H1 (cell line): Measurements from ENCODE around the gene ELMO1. TPM values are rescaled to one million over a fixed set of nuclear protein-coding genes. Genes with fewer than 3 reads are reported as not detected.

ENCODE experiments used
- CTCF ChIA-PET: fragments of 300-600 bp; sonication (Branson Sonifier 250); formaldehyde crosslinking; loops from one replicate; lab custom pipeline; 2021; ENCODE audit not compliant: partially characterized antibody; lab: Charles Lee
- POLR2A ChIA-PET: fragments of 300-600 bp; sonication (Branson Sonifier 250); formaldehyde crosslinking; loops from one replicate; lab custom pipeline; 2021; ENCODE audit warnings: inconsistent platforms; ENCODE audit not compliant: partially characterized antibody; lab: Charles Lee
- DNase-seq, 2 experiments: peaks; one replicate each; pipeline versions ENCODE4 v3.0.0 to v3.0.0-alpha.2; 2010 to 2022; ENCODE audit warnings: low spot score in 2 of 2, low read depth in 1 of 2, mixed read lengths in 1 of 2
- FAIRE-seq: peaks from 2 replicates; lab custom pipeline; 2011; peaks lifted over from hg19 to GRCh38; lab: Jason Lieb, UNC
- H2AFZ ChIP-seq: 2 replicates; pipeline ENCODE4 v1.8.1; 2012; ENCODE audit warnings: low read length, inconsistent platforms
- H2AK5ac ChIP-seq: 2 replicates; pipeline ENCODE4 v1.6.1; 2013; ENCODE audit warnings: low read depth, low read length
- H2BK120ac ChIP-seq: replicated peaks from 2 replicates; pipeline ENCODE3; 2013; ENCODE audit warnings: low read depth, low read length, inconsistent platforms
- H2BK12ac ChIP-seq: 2 replicates; pipeline ENCODE4 v1.6.1; 2013; ENCODE audit warnings: low read depth, low read length
- H2BK15ac ChIP-seq: 2 replicates; pipeline ENCODE4 v1.6.1; 2013; ENCODE audit warnings: low read length
- H2BK20ac ChIP-seq: 2 replicates; pipeline ENCODE4 v1.6.1; 2013; ENCODE audit warnings: low read length
- H2BK5ac ChIP-seq: 2 replicates; pipeline ENCODE4 v1.6.1; 2013; ENCODE audit warnings: low read depth, low read length
- H3K14ac ChIP-seq: 2 replicates; pipeline ENCODE4 v1.6.1; 2013; ENCODE audit warnings: inconsistent platforms; ENCODE audit not compliant: insufficient read length
- H3K18ac ChIP-seq: 2 replicates; pipeline ENCODE4 v1.6.1; 2013; ENCODE audit warnings: low read length; ENCODE audit errors: extremely low read depth
- H3K23ac ChIP-seq: 2 replicates; pipeline ENCODE4 v1.6.1; 2013; ENCODE audit warnings: inconsistent platforms; ENCODE audit not compliant: insufficient read length
- H3K23me2 ChIP-seq: 2 replicates; pipeline ENCODE4 v1.6.1; 2013; ENCODE audit warnings: low read depth, low read length
- H3K27ac ChIP-seq: 2 replicates; pipeline ENCODE4 v1.6.1; 2011; ENCODE audit warnings: low read depth, low read length, inconsistent platforms
- H3K27me3 ChIP-seq, 4 experiments: replicated peaks in 1 of 4; 1 replicate in 1 of 4; 2 replicates in 3 of 4; pipeline versions ENCODE4 v1.6.1 to v1.8.1; 2011 to 2013; ENCODE audit warnings: low read length in 3 of 4, mild to moderate bottlenecking in 3 of 4, inconsistent platforms in 2 of 4, mixed read lengths in 2 of 4, moderate library complexity in 1 of 4; ENCODE audit not compliant: control insufficient read depth in 3 of 4, insufficient read depth in 3 of 4; ENCODE audit errors: extremely low read depth in 1 of 4
- H3K36me3 ChIP-seq, 4 experiments: 2 replicates each; pipeline versions ENCODE4 v1.6.1 to v1.8.1; 2011 to 2013; ENCODE audit warnings: mild to moderate bottlenecking in 4 of 4, low read length in 3 of 4, moderate library complexity in 2 of 4, control low read depth in 1 of 4, inconsistent platforms in 1 of 4; ENCODE audit not compliant: insufficient read depth in 4 of 4, control insufficient read depth in 2 of 4
- H3K4ac ChIP-seq: replicated peaks from 2 replicates; pipeline ENCODE3; 2013; ENCODE audit warnings: low read length, low read depth, mixed read lengths, inconsistent platforms; ENCODE audit not compliant: insufficient read length
- H3K4me1 ChIP-seq, 4 experiments: replicated peaks in 1 of 4; 1 replicate in 1 of 4; 2 replicates in 3 of 4; pipeline versions ENCODE4 v1.6.1 to v1.8.1; 2011 to 2013; ENCODE audit warnings: low read length in 3 of 4, inconsistent platforms in 2 of 4, mixed read lengths in 1 of 4; ENCODE audit not compliant: insufficient read depth in 4 of 4, control insufficient read depth in 3 of 4
- H3K4me2 ChIP-seq, 2 experiments: 2 replicates each; pipeline versions ENCODE4 v1.6.1 to v1.8.1; 2011 to 2013; ENCODE audit warnings: low read depth in 2 of 2, low read length in 2 of 2, control low read depth in 1 of 2, inconsistent platforms in 1 of 2, mild to moderate bottlenecking in 1 of 2; ENCODE audit not compliant: insufficient read depth in 1 of 2
- H3K4me3 ChIP-seq, 4 experiments: fragments of 200-600, 300-600 bp in 1 of 4; sonication (generic), shearing (Covaris generic), sonication (Bioruptor Twin) in 1 of 4; 2 replicates each; pipeline versions ENCODE4 v1.5.1 to v1.8.1; 2011 to 2016; ENCODE audit warnings: low read length in 4 of 4, low read depth in 3 of 4, control low read depth in 2 of 4, inconsistent platforms in 2 of 4, mild to moderate bottlenecking in 2 of 4, mixed read lengths in 1 of 4, moderate library complexity in 1 of 4; ENCODE audit not compliant: insufficient read depth in 2 of 4; ENCODE audit errors: extremely low read depth in 1 of 4
- H3K56ac ChIP-seq: replicated peaks from 2 replicates; pipeline ENCODE3; 2013; ENCODE audit warnings: low read depth, mild to moderate bottlenecking, mixed read lengths, low read length, inconsistent platforms; ENCODE audit not compliant: insufficient read length
- H3K79me1 ChIP-seq: 2 replicates; pipeline ENCODE4 v1.6.1; 2013; ENCODE audit warnings: low read depth, low read length, control low read depth
- H3K79me2 ChIP-seq, 2 experiments: 2 replicates each; pipeline versions ENCODE4 v1.6.1 to v1.8.1; 2012 to 2013; ENCODE audit warnings: low read length in 2 of 2, mild to moderate bottlenecking in 2 of 2, inconsistent platforms in 1 of 2; ENCODE audit not compliant: insufficient read depth in 2 of 2, control insufficient read depth in 1 of 2
- H3K9ac ChIP-seq, 4 experiments: replicated peaks in 1 of 4; 1 replicate in 1 of 4; 2 replicates in 3 of 4; pipeline versions ENCODE4 v1.6.1 to v1.8.1; 2011 to 2013; ENCODE audit warnings: low read depth in 3 of 4, low read length in 3 of 4, control low read depth in 2 of 4, mild to moderate bottlenecking in 2 of 4, moderate library complexity in 2 of 4, inconsistent platforms in 1 of 4; ENCODE audit errors: extremely low read depth in 1 of 4
- H3K9me3 ChIP-seq, 2 experiments: 2 replicates each; pipeline versions ENCODE4 v1.6.1 to v1.8.1; 2012 to 2013; ENCODE audit warnings: mild to moderate bottlenecking in 2 of 2, moderate library complexity in 2 of 2, control low read depth in 1 of 2, inconsistent platforms in 1 of 2, low read depth in 1 of 2, low read length in 1 of 2, mixed read lengths in 1 of 2; ENCODE audit not compliant: insufficient read depth in 2 of 2
- H4K20me1 ChIP-seq, 2 experiments: replicated peaks in 1 of 2; 2 replicates each; pipeline versions ENCODE3 to v1.8.1; 2011 to 2013; ENCODE audit warnings: inconsistent platforms in 2 of 2, low read length in 2 of 2, mild to moderate bottlenecking in 1 of 2; ENCODE audit not compliant: insufficient read depth in 2 of 2, control insufficient read depth in 1 of 2
- H4K5ac ChIP-seq: 2 replicates; pipeline ENCODE4 v1.6.1; 2013; ENCODE audit warnings: low read length, low read depth, mixed read lengths, inconsistent platforms; ENCODE audit not compliant: insufficient read length
- H4K8ac ChIP-seq: 2 replicates; pipeline ENCODE4 v1.8.0; 2013; ENCODE audit warnings: mild to moderate bottlenecking, moderate library complexity, low read length, inconsistent platforms; ENCODE audit not compliant: insufficient read depth; ENCODE audit errors: extremely low read depth
- H4K91ac ChIP-seq: replicated peaks from 2 replicates; pipeline ENCODE3; 2013; ENCODE audit warnings: low read length, mixed read lengths, inconsistent platforms; ENCODE audit not compliant: insufficient read length
- ATF3 ChIP-seq: IDR thresholded peaks from 2 replicates; pipeline ENCODE4 v1.6.1; 2011; ENCODE audit warnings: low read depth, mild to moderate bottlenecking, low read length; ENCODE audit not compliant: insufficient read depth
- BRCA1 ChIP-seq: IDR thresholded peaks from 2 replicates; pipeline ENCODE4 v1.6.1; 2012; ENCODE audit warnings: low read depth, low read length, improper control_type of control experiment
- CBX8 ChIP-seq: fragments of 300-800, 300-1000 bp; sonication (generic); IDR thresholded peaks from 2 replicates; pipeline ENCODE4 v1.7.1; 2016; ENCODE audit warnings: low read depth, low read length, borderline replicate concordance
- CHD1 ChIP-seq: IDR thresholded peaks from 2 replicates; pipeline ENCODE4 v1.6.1; 2012; ENCODE audit warnings: low read depth, low read length, improper control_type of control experiment
- SP1 ChIP-seq: IDR thresholded peaks from 2 replicates; pipeline ENCODE4 v1.6.1; 2011; ENCODE audit warnings: low read depth, low read length
- TCF12 ChIP-seq: IDR thresholded peaks from 2 replicates; pipeline ENCODE4 v1.6.1; 2011; ENCODE audit warnings: low read depth, mild to moderate bottlenecking, low read length
- USF2 ChIP-seq: IDR thresholded peaks from 2 replicates; pipeline ENCODE4 v1.6.1; 2011; ENCODE audit warnings: low read length, improper control_type of control experiment
- WGBS, 2 experiments: shearing (Covaris generic) in 1 of 2; methylation state at CpG; one replicate each; pipeline versions ENCODE4 v1.1.6 to v1.1.7; 2013 to 2015; ENCODE audit warnings: low lambda C conversion rate in 2 of 2, mixed read lengths in 2 of 2, inconsistent platforms in 1 of 2, low coverage in 1 of 2, missing lambda C conversion rate in 1 of 2; ENCODE audit not compliant: insufficient replicate concordance in 2 of 2, insufficient coverage in 1 of 2, insufficient read length in 1 of 2; ENCODE audit errors: extremely low coverage in 1 of 2, missing lambda C conversion rate in 1 of 2; 5-methylcytosine and 5-hydroxymethylcytosine counted together
- polyA plus RNA-seq, 7 experiments: library from polyadenylated mRNA; depleted of rRNA in 3 of 7; stranded (reverse) in 5 of 7; unstranded in 2 of 7; fragments of >200 nt in 5 of 7; fragments of 200-250 nt in 2 of 7; gene quantifications; 1 replicate in 5 of 7; 2 replicates in 1 of 7; 4 replicates in 1 of 7; pipeline versions ENCODE4 v1.2.1 to v1.2.3, GENCODE V29; 2011 to 2013; ENCODE audit warnings: missing spikeins in 2 of 7, mixed read lengths in 2 of 7
- total RNA-seq: library from RNA; stranded (reverse); fragmentation: NEBNext Ultra II Directional; extraction: Animal tissue kit (Norgen Biotek cat#: 25700); gene quantifications from 2 replicates; pipeline ENCODE4 v1.2.1, GENCODE V29; 2021

The ELMO1 gene
- total and polyA plus RNA-seq, 2 of the 8 experiments (the other 6 are each of a cell fraction or from before 2014, with no cell fraction given) = 18.4 to 21.0 TPM

- Histone ChIP-seq H2BK5ac (no peak overlapping the region), H3K9me3 (no peaks in the 10 kb centered on the region), H2BK15ac (no peak overlapping the region), H2BK120ac (no peak overlapping the region), H3K14ac (no peak overlapping the region), H4K20me1 (no peaks in the 10 kb centered on the region), H4K91ac (no peak overlapping the region), H3K79me2 (no peaks in the 10 kb centered on the region), H3K36me3 (no peaks in the 10 kb centered on the region), H2BK12ac (no peak overlapping the region), H3K23me2 (no peaks in the 10 kb centered on the region), H3K18ac (no peak overlapping the region), H3K79me1 (no peaks in the 10 kb centered on the region), H2AK5ac (no peak overlapping the region), H3K27ac (no peak overlapping the region), H3K23ac (no peak overlapping the region), H3K4ac (no peak overlapping the region), H2BK20ac (no peak overlapping the region), H3K56ac (no peak overlapping the region), H4K8ac (no peak overlapping the region), H4K5ac (no peak overlapping the region), H3K4me3 (no peak overlapping the region), H3K9ac (no peak overlapping the region), H3K4me1 (0 out of 7 replicates have a peak, but pooled peaks cover 0 to 7% (median 2%) of the 10 kb centered on the region in 4 experiments), H3K4me2 (no peak overlapping the region), H3K27me3 (no peaks in the 10 kb centered on the region), H2AFZ (no peak overlapping the region)
- WGBS, 2 experiments = 94% methylated on average over 3 of the region's 3 CpGs; no CpG with 5 or more reads in 1 of the 2 experiments
- DNase-seq (no peak), FAIRE-seq (no peak)
- TF ChIP-seq ATF3 (no peak), USF2 (no peak), TCF12 (no peak), SP1 (no peak), CHD1 (no peak), BRCA1 (no peak), CBX8 (no peak)
- POLR2A ChIA-PET = interaction anchor here (1.0 kb wide), 1 partner anchor 10 kb away, joined by 3 read pairs; no protein-coding TSS in a partner anchor
- CTCF ChIA-PET = interaction anchor here (1.2 to 2.0 kb wide), 3 partner anchors 10 to 313 kb away, joined by 3 to 4 read pairs (median 4); no protein-coding TSS in a partner anchor
Measured at GRCh38 chr7:36865019-36865418, 583.6 kb downstream of the ELMO1 start.
